ENCODE measurements around the gene MACF1.

- TF ChIP-seq POLR2A (IDR thresholded peaks at IDR 0.05): no peak
- TF ChIP-seq CTCF (IDR thresholded peaks at IDR 0.05 in 4 of 5, conservative IDR thresholded peaks at IDR 0.05 in 1 of 5): no peak
Measured at GRCh38 chr1:39346872-39347271, 142.4 kb downstream of the MACF1 start.

Measured in gastrocnemius medialis (tissue), 4 donors.